Pancreas (tissue), 10 donors: ENCODE results near the gene ABI2. TPM values are rescaled to one million over a fixed set of nuclear protein-coding genes. Genes with fewer than 3 reads are reported as not detected.

Source experiments
- ATAC-seq, 4 donors: fragments of 200-7000 bp; cut with Tn5 transposase; one replicate each; pipeline versions ENCODE4 v1.8.0 to v1.9.1; 2020; ENCODE audit warnings: mild to moderate bottlenecking in 4 of 4, moderate library complexity in 4 of 4
- DNase-seq, 6 donors: peaks; one replicate each; pipeline ENCODE4 v3.0.0-alpha.2; 2020
- FAIRE-seq: peaks from 2 replicates; lab custom pipeline; 2012; peaks lifted over from hg19 to GRCh38; lab: Jason Lieb, UNC
- H3K27ac ChIP-seq, 4 donors: fragments of 200-600 bp; sonication (generic); 1 replicate in 3 of 4; 2 replicates in 1 of 4; pipeline versions ENCODE4 v1.5.0 to v1.8.0; 2020
- H3K27me3 ChIP-seq, 4 donors: fragments of 200-600 bp; one replicate each; pipeline ENCODE4 v1.8.0; 2021
- H3K36me3 ChIP-seq, 3 donors: fragments of 200-600 bp; sonication (generic) in 1 of 3; one replicate each; pipeline versions ENCODE4 v1.5.0 to v1.8.0; 2020 to 2021
- H3K4me1 ChIP-seq, 3 donors: fragments of 200-600 bp; one replicate each; pipeline ENCODE4 v1.8.0; 2021
- H3K4me3 ChIP-seq, 4 donors: fragments of 200-600 bp; sonication (generic) in 2 of 4; one replicate each; pipeline versions ENCODE4 v1.5.0 to v1.8.0; 2020 to 2021
- H3K9me3 ChIP-seq, 4 donors: fragments of 200-600 bp; one replicate each; pipeline ENCODE4 v1.8.0; 2021
- CTCF ChIP-seq, 4 donors: fragments of 200-600 bp; sonication (generic) in 3 of 4; IDR thresholded peaks; one replicate each; pipeline versions ENCODE4 v1.5.0 to v1.8.0; 2021; ENCODE audit warnings: antibody characterized with exemption in 4 of 4
- WGBS, 2 donors: extraction: QIAGEN DNeasy Blood & Tissue Kit; methylation state at CpG; one replicate each; pipeline ENCODE4 v1.1.7; 2013; 5-methylcytosine and 5-hydroxymethylcytosine counted together
- intact Hi-C, 3 donors: fragments of 100-400 bp; cut with DNase I; formaldehyde crosslinking; loops; one replicate each; pipeline versions ENCODE4 v1.11.1 to v1.14.2; 2022
- polyA plus RNA-seq, 2 donors: library from polyadenylated mRNA; stranded (reverse); fragments of 200-250 nt; gene quantifications; one replicate each; pipeline ENCODE4 v1.2.3, GENCODE V29; 2013
- total RNA-seq, 6 donors: library from RNA; stranded (reverse); fragmentation: NEBNext Ultra II Directional in 4 of 6; extraction: Animal tissue kit (Norgen Biotek cat#: 25700) in 4 of 6; gene quantifications; one replicate each; pipeline versions ENCODE4 v1.2.1 to v1.2.4, GENCODE V29; 2021 to 2023
- donor health status: healthy with polysubstance abuse.
- donor health status: DM: no; HTN: no; CAD: no; lungs with moderate emphysema.
- donor health status: DM: no; HTN: no; CAD: no.
- donor health status: control.
- donor health status: control.
- donor health status: Bipolar disorder and iron deficiency.
- donor health status: DM: yes; HTN: yes; CAD: no.
- donor health status: DM: no; HTN: no; CAD: no.
- donor health status: DM: no; HTN: no; CAD: no.
- donor health status: DM: yes; HTN: yes; CAD: no.

The ABI2 gene
- total and polyA plus RNA-seq, 8 donors, result 4.9 to 27.9 (median 12.7) TPM

- no peaks in the 10 kb centered on the region for H3K9me3 ChIP-seq
- DNase-seq (peak in 2 of 6 donors; percentile 15 to 56), ATAC-seq (peak; percentile 79 to 96 (median 92)), FAIRE-seq (no peak)
- H3K4me3 ChIP-seq, result no peak overlapping the region
- no peaks in the 10 kb centered on the region for H3K4me1 ChIP-seq
- H3K36me3 ChIP-seq, result peaks cover 0 to 4% (median 0%) of the 10 kb centered on the region in 3 donors
- intact Hi-C loops, result no loop called here
- peak; percentile 30 to 50 (median 34) for TF ChIP-seq CTCF (IDR thresholded peaks at IDR 0.05)
- no peaks in the 10 kb centered on the region for H3K27me3 ChIP-seq
- no peak overlapping the region for H3K27ac ChIP-seq
- WGBS, 2 donors, result 64 to 71% methylated on average over 8 of the region's 8 CpGs
These were observed 156.3 kb downstream of the ABI2 start for GRCh38 chr2:203484266-203485112.

GRCh38 chr2:203489531-203489930 is 161.3 kb downstream of the ABI2 start:
- Histone ChIP-seq H3K4me1 (peaks cover 0 to 8% (median 5%) of the 10 kb centered on the region in 3 donors), H3K36me3 (peaks cover 0 to 4% (median 0%) of the 10 kb centered on the region in 3 donors), H3K27ac (no peak overlapping the region), H3K27me3 (no peaks in the 10 kb centered on the region), H3K9me3 (no peaks in the 10 kb centered on the region), H3K4me3 (no peak overlapping the region)
- FAIRE-seq (no peak), ATAC-seq (no peak), DNase-seq (no peak)
- TF ChIP-seq CTCF (IDR thresholded peaks at IDR 0.05), result no peak
- 78 to 79% methylated on average over 6 of the region's 6 CpGs for WGBS, 2 donors
- intact Hi-C loops, result no loop called here

GRCh38 chr2:203490391-203490790 is 162.2 kb downstream of the ABI2 start:
- H3K4me1 ChIP-seq, result peaks cover 0 to 8% (median 5%) of the 10 kb centered on the region in 3 donors
- H3K4me3 ChIP-seq, result no peak overlapping the region
- FAIRE-seq (no peak), ATAC-seq (peak in 1 of 4 donors; percentile 31), DNase-seq (no peak)
- peaks cover 0 to 4% (median 0%) of the 10 kb centered on the region in 3 donors for H3K36me3 ChIP-seq
- WGBS, 2 donors, result 34 to 38% methylated on average over 3 of the region's 3 CpGs
- intact Hi-C loops, result no loop called here
- H3K9me3 ChIP-seq, result no peaks in the 10 kb centered on the region
- no peaks in the 10 kb centered on the region for H3K27me3 ChIP-seq
- H3K27ac ChIP-seq, result no peak overlapping the region
- no peak for TF ChIP-seq CTCF (IDR thresholded peaks at IDR 0.05)

- ATAC-seq, result no peak
- DNase-seq, result no peak
These were observed 164.8 kb downstream of the ABI2 start for GRCh38 chr2:203492965-203493364.

More at GRCh38 chr2:203492965-203493364, 164.8 kb downstream of the ABI2 start:
- Histone ChIP-seq H3K4me3 (no peak overlapping the region), H3K27me3 (no peaks in the 10 kb centered on the region), H3K9me3 (no peaks in the 10 kb centered on the region), H3K4me1 (peaks cover 0 to 10% (median 9%) of the 10 kb centered on the region in 3 donors), H3K36me3 (peaks cover 0 to 4% (median 0%) of the 10 kb centered on the region in 3 donors), H3K27ac (no peak overlapping the region)
- FAIRE-seq, result no peak
- WGBS, 2 donors, result 89 to 96% methylated on average over 2 of the region's 2 CpGs
- TF ChIP-seq CTCF (IDR thresholded peaks at IDR 0.05), result no peak
- intact Hi-C loops, result no loop called here

Other genes with a start within 250 kb of the ABI2 start
- gene CYP20A1, start 89.4 kb upstream of the ABI2 start, total RNA-seq, result 10 to 100 TPM; 11.8 to 19.7 (median 17.0) TPM
- gene CYP20A1, start 89.4 kb upstream of the ABI2 start, polyA plus RNA-seq, result 1 to 10 TPM; 5.9 to 6.2 TPM
- gene RAPH1, start 206.9 kb downstream of the ABI2 start, total RNA-seq, result 10 to 100 TPM in 5 of 6 donors, 1 to 10 TPM in 1; 7.6 to 19.2 (median 13.7) TPM
- 1 to 10 TPM; 2.3 to 3.7 TPM for gene RAPH1, start 206.9 kb downstream of the ABI2 start, polyA plus RNA-seq